ENCODE results near the gene NELL2. TPM values are rescaled to one million over a fixed set of nuclear protein-coding genes. Genes with fewer than 3 reads are reported as not detected.

NELL2 gene
- polyA plus RNA-seq, 2 of the 4 experiments (the other 2 are of a cell fraction): 0.16 TPM; not detected in 1

GRCh38 chr12:44711736-44712135 is 164.4 kb downstream of the NELL2 start (continued):
- TF ChIP-seq FOXS1 (CRISPR knock-in tag; IDR thresholded peaks at IDR 0.05) (no peak), ATOH8 (CRISPR knock-in tag; IDR thresholded peaks at IDR 0.05; ENCODE audit: low read depth) (no peak), SMC3 (IDR thresholded peaks at IDR 0.05) (no peak), PBX3 (IDR thresholded peaks at IDR 0.05) (no peak)

GRCh38 chr12:44709166-44709565 is 166.9 kb downstream of the NELL2 start:
- H3K9me3 ChIP-seq: no peaks in the 10 kb centered on the region
- H3K4me1 ChIP-seq: no peaks in the 10 kb centered on the region
- ChIA-PET POLR2A (no interaction called here), CTCF (no interaction called here)
- WGBS (ENCODE audit: missing lambda C conversion rate): 4% methylated on average over 2 of the region's 2 CpGs
- ATAC-seq (no peak), FAIRE-seq (no peak), DNase-seq (ENCODE audit: low read depth in 1 of 2, low spot score in 1 of 2) (no peak)
- no peak overlapping the region for H3K27ac ChIP-seq
- no peak for TF ChIP-seq NR3C1 (IDR thresholded peaks at IDR 0.05)
- no peak overlapping the region for H3K4me3 ChIP-seq
- H3K4me2 ChIP-seq: no peak overlapping the region

GRCh38 chr12:44708218-44708617 is 167.9 kb downstream of the NELL2 start:
- Histone ChIP-seq H3K9me3 (no peaks in the 10 kb centered on the region), H3K4me1 (no peaks in the 10 kb centered on the region), H3K27ac (no peak overlapping the region), H3K4me2 (no peak overlapping the region), H3K4me3 (no peak overlapping the region)
- CTCF ChIA-PET: no interaction called here
- TF ChIP-seq NFE2L2 (conservative IDR thresholded peaks at IDR 0.05; ENCODE audit: low read length): no peak
- TF ChIP-seq NR3C1 (IDR thresholded peaks at IDR 0.05): no peak
- TF ChIP-seq BCL3 (IDR thresholded peaks at IDR 0.05): no peak
- TF ChIP-seq MAZ (IDR thresholded peaks at IDR 0.05; ENCODE audit: borderline replicate concordance, low read depth, low read length): no peak
- TF ChIP-seq EP300 (IDR thresholded peaks at IDR 0.05): no peak
- no peak for TF ChIP-seq CTCF (IDR thresholded peaks at IDR 0.05)
- TF ChIP-seq RNF2 (IDR thresholded peaks at IDR 0.05; ENCODE audit: borderline replicate concordance, low read depth): no peak
- TF ChIP-seq JUN (IDR thresholded peaks at IDR 0.05): no peak
- TF ChIP-seq SMC3 (IDR thresholded peaks at IDR 0.05): no peak
- TF ChIP-seq RAD21 (conservative IDR thresholded peaks at IDR 0.05 in 1 of 2, IDR thresholded peaks at IDR 0.05 in 1 of 2): no peak
- TF ChIP-seq ZFP36 (IDR thresholded peaks at IDR 0.05; ENCODE audit: borderline replicate concordance, partially characterized antibody): no peak
- no peak for TF ChIP-seq MYC (IDR thresholded peaks at IDR 0.05; ENCODE audit: borderline replicate concordance, low read length)
- no peak for TF ChIP-seq RFX5 (IDR thresholded peaks at IDR 0.05)
- no peak for TF ChIP-seq FOXS1 (CRISPR knock-in tag; IDR thresholded peaks at IDR 0.05)
- TF ChIP-seq ATOH8 (CRISPR knock-in tag; IDR thresholded peaks at IDR 0.05; ENCODE audit: low read depth): no peak
- FAIRE-seq (no peak), ATAC-seq (no peak), DNase-seq (ENCODE audit: low read depth in 1 of 2, low spot score in 1 of 2) (no peak)
- POLR2A ChIA-PET: no interaction called here
- WGBS (ENCODE audit: missing lambda C conversion rate): 56% methylated on average over 2 of the region's 2 CpGs

Data from A549 (cell line).